Stimulated activated CD8-positive, alpha-beta memory T cell treated with anti-CD3 and anti-CD28 coated beads, Interleukin-15, amount 100 ng/mL, for 24 hours (primary cell): ENCODE data around the gene DAPP1.

Source experiments
- DNase-seq: peaks from one replicate; pipeline ENCODE4 v3.0.0-alpha.2; 2020; ENCODE audit warnings: low read depth

DAPP1 gene

GRCh38 chr4:99917575-99917974 is 100.9 kb downstream of the DAPP1 start:
- no peak for DNase-seq

DNA sequence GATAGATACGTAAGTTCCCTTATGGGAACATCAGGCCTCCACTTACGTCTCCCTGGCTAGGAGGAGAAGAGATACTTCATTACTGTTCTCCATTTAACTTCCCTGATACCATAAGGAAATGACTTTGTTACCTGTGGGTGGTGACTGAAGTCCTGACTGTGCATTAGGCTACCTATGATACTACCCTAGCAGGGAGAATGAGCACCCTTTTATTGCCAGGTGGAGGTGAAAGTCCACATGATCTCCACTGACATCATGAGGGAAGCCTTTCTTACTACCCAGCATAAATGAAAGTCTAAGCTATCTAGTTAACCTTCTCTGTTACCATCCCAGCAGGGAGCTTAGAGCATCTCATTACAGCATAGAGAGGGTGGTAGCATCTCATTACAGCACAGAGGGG is 102.0 kb downstream of the DAPP1 start:
- DNase-seq = no peak
